ENCODE data around the gene MSGN1.

- TF ChIP-seq EZH2phosphoT487 (IDR thresholded peaks at IDR 0.05; ENCODE audit: borderline replicate concordance, low read depth, low read length) (no peak), CTCF (conservative IDR thresholded peaks at IDR 0.05; ENCODE audit: low read length) (no peak)
Measured at GRCh38 chr2:17771956-17772355, 44.3 kb upstream of the MSGN1 start.

All from OCI-LY7 (cell line).